ENCODE data around the gene FADS6. TPM values are rescaled to one million over a fixed set of nuclear protein-coding genes. Genes with fewer than 3 reads are reported as not detected.
"Not testable (repeated sequence)": the region's sequence is repeated elsewhere in the genome, so short reads cannot be mapped to it uniquely, and the experiment has no call there.

FADS6 gene
- total and polyA plus RNA-seq, 2 of the 13 experiments (the other 11 are each of a cell fraction or from before 2014, with no cell fraction given): 0.11 TPM

- 34% methylated on average over 4 of the region's 4 CpGs for WGBS (ENCODE audit: low lambda C conversion rate)
- POLR2A ChIA-PET; H3K4me3 ChIP-seq (replicated peaks in 1 of 3; ENCODE audit: insufficient read depth in 1 of 3, low read depth in 2 of 3, low read length in 3 of 3); FAIRE-seq; H3K9ac ChIP-seq (ENCODE audit: insufficient read depth, low read depth, low read length); H3K4me2 ChIP-seq (ENCODE audit: low read depth, low read length); H3K9me3 ChIP-seq (ENCODE audit: low read length); H4K20me1 ChIP-seq (ENCODE audit: insufficient read depth, low read length); BruUV-seq (replicated peaks); DNase-seq (ENCODE audit: low spot score); ATAC-seq; H3K27ac ChIP-seq (ENCODE audit: extremely low read length, insufficient read depth, low read length); intact Hi-C loops (cut with micrococcal nuclease; ENCODE audit: unreplicated experiment); H2AFZ ChIP-seq (ENCODE audit: low read length); H3K79me2 ChIP-seq (ENCODE audit: insufficient read depth, low read length); CTCF ChIA-PET (ENCODE audit: low intra/inter-chr PET ratio, low total read pairs); H3K36me3 ChIP-seq (replicated peaks in 1 of 2; ENCODE audit: control insufficient read depth in 1 of 2, insufficient read depth in 2 of 2, low read length in 2 of 2); in situ Hi-C loops (cut with HindIII; ENCODE audit: extremely low pct_ligation_motif_present, low pct_unique_long_range_greater_than_20kb): not testable (repeated sequence)
- Histone ChIP-seq H3K4me1 (ENCODE audit: insufficient read depth, low read length) (peaks cover 24% of the 10 kb centered on the region; the same call in 1 of the 2 replicates), H3K27me3 (ENCODE audit: control insufficient read depth in 1 of 2, insufficient read depth in 2 of 2, low read length in 2 of 2) (peaks cover 0 to 13% of the 10 kb centered on the region in 2 experiments; a peak in 2 of 5 replicates)
- peak; percentile 27; the same call in 1 of the 2 replicates for TF ChIP-seq GABPB1 (CRISPR knock-in tag; IDR thresholded peaks at IDR 0.05)
- TF ChIP-seq HNF4A (CRISPR knock-in tag; IDR thresholded peaks at IDR 0.05): peak; percentile 7; the same call in 1 of the 2 replicates
These were observed 15.7 kb upstream of the FADS6 start for GRCh38 chr17:74909097-74909496.

- Histone ChIP-seq H3K4me1 (ENCODE audit: insufficient read depth, low read length) (peaks cover 21% of the 10 kb centered on the region; the same call in 1 of the 2 replicates), H3K9me3 (ENCODE audit: low read length) (no peaks in the 10 kb centered on the region), H4K20me1 (ENCODE audit: insufficient read depth, low read length) (no peaks in the 10 kb centered on the region), H3K4me3 (replicated peaks in 1 of 3; ENCODE audit: insufficient read depth in 1 of 3, low read depth in 2 of 3, low read length in 3 of 3) (no peak overlapping the region), H2AFZ (ENCODE audit: low read length) (no peak overlapping the region), H3K36me3 (replicated peaks in 1 of 2; ENCODE audit: control insufficient read depth in 1 of 2, insufficient read depth in 2 of 2, low read length in 2 of 2) (no peaks in the 10 kb centered on the region), H3K4me2 (ENCODE audit: low read depth, low read length) (no peak overlapping the region), H3K9ac (ENCODE audit: insufficient read depth, low read depth, low read length) (no peak overlapping the region), H3K27me3 (ENCODE audit: control insufficient read depth in 1 of 2, insufficient read depth in 2 of 2, low read length in 2 of 2) (peaks cover 3 to 25% of the 10 kb centered on the region in 2 experiments), H3K79me2 (ENCODE audit: insufficient read depth, low read length) (no peaks in the 10 kb centered on the region), H3K27ac (ENCODE audit: extremely low read length, insufficient read depth, low read length) (no peak overlapping the region)
- no peak for TF ChIP-seq KLF13 (CRISPR knock-in tag; IDR thresholded peaks at IDR 0.05)
- peak; percentile 2; the same call in 1 of the 2 replicates for TF ChIP-seq ZNF768 (CRISPR knock-in tag; IDR thresholded peaks at IDR 0.05)
- intact Hi-C loops (cut with micrococcal nuclease; ENCODE audit: unreplicated experiment) (no loop called here), in situ Hi-C loops (cut with HindIII; ENCODE audit: extremely low pct_ligation_motif_present, low pct_unique_long_range_greater_than_20kb) (no loop called here)
- BruUV-seq (replicated peaks): no TSS peak
- DNase-seq (ENCODE audit: low spot score): no peak
- no peak for FAIRE-seq
- CTCF ChIA-PET (ENCODE audit: low intra/inter-chr PET ratio, low total read pairs): no interaction called here
- no peak for ATAC-seq
- POLR2A ChIA-PET: interaction anchor here (1.4 to 2.0 kb wide), 2 partner anchors 34 to 54 kb away, joined by 3 to 12 read pairs; partner anchors contain the start of gene FDXR
- WGBS (ENCODE audit: low lambda C conversion rate): 83% methylated on average over 20 of the region's 34 CpGs
These were observed 13.6 kb upstream of the FADS6 start for GRCh38 chr17:74907012-74907411.
